Spinal cord (tissue), 10 donors: Measurements from ENCODE around the gene SYDE2. TPM values are rescaled to one million over a fixed set of nuclear protein-coding genes. Genes with fewer than 3 reads are reported as not detected.
"Not testable (repeated sequence)": the region's sequence is repeated elsewhere in the genome, so short reads cannot be mapped to it uniquely, and the experiment has no call there.

Experiments
- DNase-seq, 6 donors: peaks; one replicate each; pipeline versions ENCODE4 v3.0.0 to v3.0.0-alpha.2; 2013 to 2015; ENCODE audit warnings: low spot score in 6 of 6, low read depth in 4 of 6
- H3K27ac ChIP-seq: one replicate; pipeline ENCODE4 v1.5.1; 2013; ENCODE audit warnings: low read depth, low read length, control low read depth
- H3K27me3 ChIP-seq: one replicate; pipeline ENCODE4 v1.6.1; 2013; ENCODE audit warnings: low read length; ENCODE audit not compliant: control insufficient read depth, insufficient read depth
- H3K36me3 ChIP-seq: one replicate; pipeline ENCODE4 v1.6.1; 2013; ENCODE audit warnings: low read length; ENCODE audit not compliant: control insufficient read depth, insufficient read depth
- H3K4me1 ChIP-seq: one replicate; pipeline ENCODE4 v1.6.1; 2013; ENCODE audit warnings: low read length; ENCODE audit not compliant: control insufficient read depth, insufficient read depth
- H3K4me3 ChIP-seq: one replicate; pipeline ENCODE4 v1.5.1; 2013; ENCODE audit warnings: low read depth, low read length, control low read depth
- H3K9me3 ChIP-seq: one replicate; pipeline ENCODE4 v1.6.1; 2013; ENCODE audit warnings: low read length; ENCODE audit not compliant: control insufficient read depth, insufficient read depth
- WGBS: methylation state at CpG from one replicate; pipeline ENCODE4 v1.1.5; 2013; ENCODE audit warnings: missing lambda C conversion rate; ENCODE audit not compliant: insufficient coverage; 5-methylcytosine and 5-hydroxymethylcytosine counted together
- polyA plus RNA-seq, 2 donors: library from polyadenylated mRNA; unstranded; fragments of 120-200 nt; gene quantifications; one replicate each; pipeline ENCODE4 v1.2.1, GENCODE V29; 2013; ENCODE audit not compliant: insufficient read length in 2 of 2
- total RNA-seq, 2 donors: library from RNA; depleted of rRNA in 1 of 2; stranded (reverse); fragments of 120-200 nt in 1 of 2; fragments of >200 nt in 1 of 2; gene quantifications; one replicate each; pipeline versions ENCODE4 v1.2.3 to v1.2.4, GENCODE V29; 2013 to 2014
- donor health status: healthy.

Gene SYDE2
- total and polyA plus RNA-seq, 4 donors, result 1.5 to 14.7 (median 6.7) TPM

DNA sequence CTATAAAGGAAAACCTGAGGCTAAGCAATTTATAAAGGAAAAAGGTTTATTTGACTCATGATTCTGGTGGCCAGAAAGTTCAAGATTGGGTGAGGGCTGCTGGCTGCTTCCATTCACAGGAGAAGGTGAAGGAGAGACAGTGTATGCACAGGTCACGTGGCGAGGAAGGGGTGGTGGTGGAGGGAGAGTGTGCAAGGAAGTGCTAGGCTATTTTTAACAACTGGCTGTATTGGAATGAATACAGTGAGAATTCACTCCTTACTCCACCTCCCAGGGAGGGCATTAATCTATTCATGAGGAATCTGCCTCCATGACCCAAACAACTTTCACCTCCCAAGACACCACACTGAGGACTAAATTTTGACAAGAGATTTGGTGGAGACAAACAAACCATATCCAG, 51.0 kb downstream of the SYDE2 start:
- Histone ChIP-seq H3K27me3 (no peaks in the 10 kb centered on the region), H3K9me3 (no peaks in the 10 kb centered on the region), H3K4me3 (no peak overlapping the region), H3K36me3 (no peaks in the 10 kb centered on the region), H3K27ac (no peak overlapping the region), H3K4me1 (no peaks in the 10 kb centered on the region)
- WGBS, result no CpG with 5 or more reads among the region's 2 CpGs
- no peak for DNase-seq

DNA sequence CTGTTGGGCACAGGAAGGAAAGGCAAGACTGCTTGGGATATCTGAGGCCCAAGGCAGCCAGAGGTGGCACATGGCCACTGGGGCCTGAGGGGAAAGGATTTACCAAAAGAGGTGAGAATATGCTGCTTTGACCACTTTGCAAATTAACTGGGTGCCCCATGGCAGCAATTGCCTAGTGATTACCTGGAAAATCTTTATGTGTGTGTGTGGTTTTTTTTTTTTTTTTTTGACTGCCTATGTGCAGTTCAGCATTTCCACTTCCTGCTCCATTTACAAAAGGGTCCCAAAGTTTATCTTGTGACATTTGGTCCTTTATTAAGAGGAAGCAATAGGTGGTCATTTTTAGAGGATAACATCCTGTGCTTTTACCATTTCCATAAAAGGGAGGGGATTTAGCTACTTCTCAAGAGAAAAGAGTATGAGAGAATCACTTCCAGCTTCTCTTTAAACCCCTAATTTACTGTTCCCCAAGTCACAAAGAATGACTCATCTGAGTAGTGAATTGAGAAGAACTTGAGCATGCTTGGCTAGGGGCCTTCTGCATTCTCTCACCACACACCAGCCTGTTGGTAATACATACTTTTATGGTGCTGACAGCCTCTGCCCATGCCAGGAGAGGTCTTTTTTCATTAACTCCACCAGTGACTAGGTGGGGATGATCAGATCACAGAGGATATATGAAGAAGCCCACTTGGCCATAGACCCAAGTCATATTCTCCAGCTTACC, 52.1 kb downstream of the SYDE2 start:
- Histone ChIP-seq H3K4me1 (no peaks in the 10 kb centered on the region), H3K36me3 (no peaks in the 10 kb centered on the region), H3K27me3 (no peaks in the 10 kb centered on the region), H3K27ac (no peak overlapping the region), H3K4me3 (no peak overlapping the region), H3K9me3 (no peaks in the 10 kb centered on the region)
- DNase-seq, result no peak

DNA sequence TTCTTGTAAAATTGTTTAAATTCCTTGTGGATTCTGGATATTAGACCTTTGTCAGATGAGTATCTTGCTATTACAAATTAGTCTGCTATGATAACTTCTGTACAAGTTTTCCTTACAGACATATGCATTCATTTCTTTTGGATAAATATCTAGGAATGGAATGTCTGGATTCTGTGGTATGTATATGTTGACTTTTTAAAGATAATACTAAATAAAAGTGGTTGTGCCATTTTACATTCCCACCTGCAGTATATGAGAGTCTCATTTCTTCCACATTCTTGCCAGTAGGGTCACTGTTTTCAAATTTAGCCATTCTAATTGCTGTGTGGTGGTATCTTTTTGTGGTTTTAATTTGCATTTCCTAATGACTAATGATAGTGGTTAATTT, 53.9 kb downstream of the SYDE2 start:
- Histone ChIP-seq H3K4me3 (no peak overlapping the region), H3K27me3 (no peaks in the 10 kb centered on the region), H3K36me3 (no peaks in the 10 kb centered on the region), H3K9me3 (no peaks in the 10 kb centered on the region), H3K27ac (no peak overlapping the region), H3K4me1 (no peaks in the 10 kb centered on the region)
- no peak for DNase-seq

DNA sequence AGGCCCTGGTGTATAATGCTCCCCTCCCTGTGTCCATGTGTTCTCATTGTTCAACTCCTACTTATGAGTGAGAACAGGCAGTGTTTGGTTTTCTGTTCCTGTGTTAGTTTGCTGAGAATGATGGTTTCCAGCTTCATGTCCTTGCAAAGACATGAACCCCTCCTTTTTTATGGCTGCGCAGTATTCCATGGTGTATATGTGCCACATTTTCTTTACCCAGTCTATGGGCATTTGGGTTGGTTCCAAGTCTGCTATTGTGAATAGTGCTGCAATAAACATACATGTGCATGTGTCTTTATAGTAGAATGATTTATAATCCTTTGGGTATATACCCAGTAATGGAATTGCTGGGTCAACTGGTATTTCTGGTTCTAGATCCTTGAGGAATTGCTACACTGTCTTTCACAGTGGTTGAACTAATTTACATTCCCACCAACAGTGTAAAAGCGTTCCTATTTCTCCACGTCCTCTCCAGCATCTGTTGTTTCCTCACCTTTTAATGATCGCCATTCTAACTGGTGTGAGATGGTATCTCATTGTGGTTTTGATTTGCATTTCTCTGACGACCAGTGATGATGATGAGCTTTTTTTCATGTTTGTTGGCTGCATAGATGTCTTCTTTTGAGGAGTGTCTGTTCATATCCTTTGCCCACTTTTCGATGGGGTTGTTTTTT, 54.4 kb downstream of the SYDE2 start:
- DNase-seq, H3K4me1 ChIP-seq, H3K36me3 ChIP-seq, H3K9me3 ChIP-seq, H3K27me3 ChIP-seq, H3K4me3 ChIP-seq, H3K27ac ChIP-seq: not testable (repeated sequence)
- 80% methylated on average over 1 of the region's 6 CpGs for WGBS

DNA sequence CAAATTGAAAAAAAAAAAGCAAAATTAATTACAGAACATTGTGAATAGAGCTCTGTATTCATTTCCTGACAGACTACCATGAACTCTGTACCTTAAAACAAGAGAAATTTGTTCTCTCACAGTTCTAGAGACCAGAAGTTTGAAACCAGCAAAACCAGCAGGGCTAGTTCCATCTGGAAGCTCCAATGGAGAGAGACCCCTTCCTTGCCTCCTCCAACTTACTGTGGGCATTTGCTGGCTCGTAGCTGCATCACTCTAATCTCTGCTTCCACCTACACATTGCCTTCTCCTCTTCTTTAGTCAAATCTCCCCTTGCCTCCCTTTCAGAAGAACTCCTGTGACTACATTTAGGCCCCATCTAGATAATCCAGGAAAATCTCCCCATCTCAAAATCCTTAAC, 56.5 kb downstream of the SYDE2 start:
- Histone ChIP-seq H3K36me3 (no peaks in the 10 kb centered on the region), H3K27ac (no peak overlapping the region), H3K4me3 (no peak overlapping the region), H3K9me3 (no peaks in the 10 kb centered on the region), H3K27me3 (no peaks in the 10 kb centered on the region), H3K4me1 (no peaks in the 10 kb centered on the region)
- WGBS, result 89% methylated on average over 1 of the region's 1 CpG
- no peak for DNase-seq

DNA sequence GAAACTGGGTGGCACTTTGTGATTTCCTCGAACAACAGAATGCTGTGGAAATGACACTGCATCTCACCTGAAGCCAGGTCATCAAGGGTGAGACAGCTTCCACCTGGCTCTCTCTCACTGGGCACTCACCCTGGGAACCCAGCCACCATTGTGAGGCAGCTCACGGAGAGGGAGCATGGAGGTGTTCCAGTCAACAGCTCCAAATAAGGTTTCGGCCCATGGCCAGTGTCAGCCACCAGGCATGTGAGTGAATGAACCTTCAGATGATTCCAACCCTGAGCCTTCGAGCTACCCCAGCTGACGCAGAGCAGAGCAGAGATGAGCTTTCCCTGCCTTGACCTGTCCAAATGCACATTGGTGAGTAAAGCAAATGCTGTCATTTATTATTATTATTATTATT, 58.1 kb downstream of the SYDE2 start:
- WGBS, result 91% methylated on average over 3 of the region's 5 CpGs
- DNase-seq, result no peak

DNA sequence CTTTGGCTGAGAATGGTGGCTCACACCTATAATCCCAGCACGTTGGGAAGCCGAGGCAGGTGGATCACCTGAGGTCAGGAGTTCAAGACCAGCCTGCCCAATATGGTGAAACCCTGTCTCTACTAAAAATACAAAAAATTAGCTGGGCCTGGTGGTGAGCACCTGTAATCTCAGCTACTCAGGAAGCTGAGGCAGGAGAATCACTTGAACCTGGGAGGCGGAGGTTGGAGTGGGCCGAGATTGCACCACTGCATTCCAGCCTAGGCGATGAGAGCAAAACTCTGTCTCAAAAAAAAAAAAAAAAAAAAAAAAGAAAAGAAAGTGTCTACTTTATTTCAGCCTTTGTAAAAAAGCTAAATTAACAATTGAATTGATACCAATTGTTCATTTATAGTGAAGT, 62.4 kb downstream of the SYDE2 start:
- not testable (repeated sequence) for H3K27ac ChIP-seq, H3K4me1 ChIP-seq, H3K27me3 ChIP-seq, H3K9me3 ChIP-seq, H3K4me3 ChIP-seq, H3K36me3 ChIP-seq, DNase-seq
- WGBS, result no CpG with 5 or more reads among the region's 5 CpGs

More for the DNA sequence above, 58.1 kb downstream of the SYDE2 start:
- Histone ChIP-seq H3K27ac (no peak overlapping the region), H3K4me1 (peaks cover 2% of the 10 kb centered on the region), H3K27me3 (no peaks in the 10 kb centered on the region), H3K36me3 (no peaks in the 10 kb centered on the region), H3K9me3 (no peaks in the 10 kb centered on the region), H3K4me3 (no peak overlapping the region)

DNA sequence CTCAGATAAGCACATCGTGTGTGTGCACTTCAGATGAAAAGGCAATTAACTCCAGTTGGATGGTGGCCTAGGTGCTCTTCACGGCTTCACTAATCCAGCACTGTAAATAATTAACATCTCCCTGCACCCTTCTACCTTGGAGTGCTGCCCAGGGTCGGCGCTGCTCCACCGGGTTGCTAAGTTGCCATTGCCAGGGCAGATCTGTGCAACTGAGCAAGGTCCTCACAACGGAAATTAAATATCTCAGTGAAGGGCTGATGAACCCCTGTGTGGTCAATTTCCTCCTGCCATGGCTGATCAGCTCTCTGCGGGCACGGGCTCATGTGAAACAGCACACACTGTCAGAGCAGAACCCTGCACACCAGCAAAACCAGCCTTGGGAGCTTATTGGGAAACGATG, 63.2 kb downstream of the SYDE2 start:
- DNase-seq, result peak; percentile 33 to 92 (median 59)
- H3K27me3 ChIP-seq, result no peaks in the 10 kb centered on the region
- no peaks in the 10 kb centered on the region for H3K9me3 ChIP-seq
- H3K4me1 ChIP-seq, result peaks cover 5% of the 10 kb centered on the region
- H3K36me3 ChIP-seq, result no peaks in the 10 kb centered on the region
- 18% methylated on average over 6 of the region's 9 CpGs for WGBS
- no peak overlapping the region for H3K4me3 ChIP-seq
- H3K27ac ChIP-seq, result no peak overlapping the region

DNA sequence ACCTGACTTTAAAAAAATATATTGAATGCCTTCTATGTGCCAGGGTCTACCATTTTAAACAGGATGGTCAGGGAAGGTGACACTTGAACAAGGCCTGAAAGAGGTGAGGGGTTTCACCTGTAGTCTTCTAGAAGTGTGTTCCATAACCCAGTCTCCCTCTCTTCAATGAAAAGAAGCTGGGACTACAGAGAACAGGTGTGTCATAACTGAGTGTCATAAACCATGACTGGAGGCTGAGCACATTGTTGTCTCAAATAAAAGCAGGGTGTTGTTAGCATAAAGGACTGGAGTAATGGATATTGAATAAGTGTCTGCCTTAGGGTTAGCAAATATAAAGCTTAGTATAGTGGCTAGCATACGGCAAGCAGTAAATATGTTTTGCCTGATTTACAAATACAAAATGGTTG, 65.4 kb downstream of the SYDE2 start:
- H3K36me3 ChIP-seq, result no peaks in the 10 kb centered on the region
- peaks cover 5% of the 10 kb centered on the region for H3K4me1 ChIP-seq
- no peaks in the 10 kb centered on the region for H3K27me3 ChIP-seq
- no peak for DNase-seq
- no peak overlapping the region for H3K4me3 ChIP-seq
- H3K9me3 ChIP-seq, result no peaks in the 10 kb centered on the region
- H3K27ac ChIP-seq, result no peak overlapping the region
- WGBS, result no CpG with 5 or more reads among the region's 1 CpG
